ENCODE results near the gene RPL13. TPM values are rescaled to one million over a fixed set of nuclear protein-coding genes. Genes with fewer than 3 reads are reported as not detected.

RPL13 gene
- total RNA-seq, 1 experiment from 2014 or later: 2,846 TPM

DNA sequence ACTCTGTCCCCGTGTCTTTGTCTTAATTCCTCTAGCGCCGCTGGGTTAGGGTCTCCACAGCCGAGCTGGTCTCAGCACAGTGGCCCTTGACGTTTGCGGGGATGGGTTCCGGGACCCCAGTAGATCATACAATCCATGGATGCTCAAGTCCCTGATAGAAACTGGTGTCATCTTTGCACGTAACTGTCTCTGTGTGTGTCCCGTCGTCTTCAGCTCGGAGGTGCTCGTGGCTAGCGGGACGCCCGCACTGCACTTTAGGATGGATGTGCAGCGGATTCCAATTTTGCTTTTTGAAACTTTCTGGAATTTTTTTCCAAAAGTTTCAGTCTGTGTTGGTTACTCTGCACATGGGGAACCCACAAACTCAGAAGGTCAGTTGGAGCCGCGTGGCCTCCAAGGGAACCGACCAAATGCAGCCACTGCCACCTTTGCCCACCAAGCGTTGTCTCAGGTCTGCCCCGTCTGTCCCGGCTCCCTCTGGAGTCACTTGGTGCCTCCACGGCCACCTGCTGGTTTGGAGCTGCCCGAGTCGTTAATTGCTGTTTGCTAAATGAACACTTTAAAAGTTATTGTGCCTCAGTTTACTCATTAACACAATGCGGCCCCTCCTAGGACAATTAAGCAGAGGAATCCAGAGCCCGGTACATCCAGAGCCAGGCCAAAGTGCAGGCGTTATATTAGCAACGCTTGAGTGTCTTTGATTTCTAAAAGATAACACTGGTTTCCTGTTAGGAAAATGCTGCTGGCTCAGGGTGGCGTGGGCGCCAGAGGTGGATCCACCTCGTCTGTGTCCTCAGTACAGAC is 47.7 kb downstream of the RPL13 start:
- Mint-ChIP-seq H3K27ac (ENCODE audit: unreplicated experiment) (no peak overlapping the region), H3K36me3 (ENCODE audit: insufficient read depth, unreplicated experiment) (no peaks in the 10 kb centered on the region), H3K4me1 (ENCODE audit: low read depth, unreplicated experiment) (peaks cover 24% of the 10 kb centered on the region), H3K9me3 (ENCODE audit: unreplicated experiment) (no peaks in the 10 kb centered on the region), H3K4me3 (ENCODE audit: unreplicated experiment) (no peak overlapping the region), H3K27me3 (ENCODE audit: insufficient read depth, unreplicated experiment) (no peaks in the 10 kb centered on the region)
- DNase-seq: no peak
- Histone ChIP-seq H3K27me3 (replicated peaks; ENCODE audit: control insufficient read depth, insufficient read depth, low read length) (no peaks in the 10 kb centered on the region), H3K36me3 (ENCODE audit: control insufficient read depth, insufficient read depth, low read length) (no peaks in the 10 kb centered on the region), H3K9me3 (no peaks in the 10 kb centered on the region; the same call in 1 of the 2 replicates), H3K4me3 (ENCODE audit: low read depth, low read length) (no peak overlapping the region), H3K4me1 (peaks cover 35% of the 10 kb centered on the region)
- ChIA-PET CTCF (no interaction called here), POLR2A (no interaction called here)
- BruUV-seq (replicated peaks): no TSS peak
- intact Hi-C loops (cut with micrococcal nuclease; ENCODE audit: unreplicated experiment): no loop called here
- TF ChIP-seq, protein P1, sequence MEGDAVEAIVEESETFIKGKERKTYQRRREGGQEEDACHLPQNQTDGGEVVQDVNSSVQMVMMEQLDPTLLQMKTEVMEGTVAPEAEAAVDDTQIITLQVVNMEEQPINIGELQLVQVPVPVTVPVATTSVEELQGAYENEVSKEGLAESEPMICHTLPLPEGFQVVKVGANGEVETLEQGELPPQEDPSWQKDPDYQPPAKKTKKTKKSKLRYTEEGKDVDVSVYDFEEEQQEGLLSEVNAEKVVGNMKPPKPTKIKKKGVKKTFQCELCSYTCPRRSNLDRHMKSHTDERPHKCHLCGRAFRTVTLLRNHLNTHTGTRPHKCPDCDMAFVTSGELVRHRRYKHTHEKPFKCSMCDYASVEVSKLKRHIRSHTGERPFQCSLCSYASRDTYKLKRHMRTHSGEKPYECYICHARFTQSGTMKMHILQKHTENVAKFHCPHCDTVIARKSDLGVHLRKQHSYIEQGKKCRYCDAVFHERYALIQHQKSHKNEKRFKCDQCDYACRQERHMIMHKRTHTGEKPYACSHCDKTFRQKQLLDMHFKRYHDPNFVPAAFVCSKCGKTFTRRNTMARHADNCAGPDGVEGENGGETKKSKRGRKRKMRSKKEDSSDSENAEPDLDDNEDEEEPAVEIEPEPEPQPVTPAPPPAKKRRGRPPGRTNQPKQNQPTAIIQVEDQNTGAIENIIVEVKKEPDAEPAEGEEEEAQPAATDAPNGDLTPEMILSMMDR (IDR thresholded peaks at IDR 0.05; ENCODE audit: insufficient read depth in 1 of 2, low read depth in 1 of 2, low read length in 1 of 2, severe bottlenecking in 1 of 2, unreplicated experiment in 1 of 2): no peak

DNA sequence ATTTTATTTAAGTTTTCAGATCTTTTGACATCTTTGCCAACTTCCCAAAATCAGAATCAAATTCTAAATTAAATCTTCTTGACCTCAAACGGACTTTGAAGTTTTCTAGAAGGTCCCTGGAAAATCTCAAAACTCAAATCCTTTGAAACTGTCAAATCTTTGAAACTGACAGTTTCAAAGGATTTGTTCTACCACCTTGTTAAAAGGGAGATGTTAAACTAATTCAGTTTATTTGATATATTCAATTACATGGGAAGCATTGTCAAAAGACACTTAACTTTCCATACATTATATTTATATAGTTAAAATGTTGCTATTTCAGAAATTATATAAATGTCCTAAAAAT is 49.6 kb downstream of the RPL13 start:
- Histone ChIP-seq H3K4me1 (peaks cover 44% of the 10 kb centered on the region), H3K9me3 (no peaks in the 10 kb centered on the region; the same call in 1 of the 2 replicates), H3K27me3 (replicated peaks; ENCODE audit: control insufficient read depth, insufficient read depth, low read length) (no peaks in the 10 kb centered on the region), H3K36me3 (ENCODE audit: control insufficient read depth, insufficient read depth, low read length) (no peaks in the 10 kb centered on the region), H3K4me3 (ENCODE audit: low read depth, low read length) (no peak overlapping the region)
- no peaks in the 10 kb centered on the region for H3K27me3 Mint-ChIP-seq (ENCODE audit: insufficient read depth, unreplicated experiment)
- intact Hi-C loops (cut with micrococcal nuclease; ENCODE audit: unreplicated experiment): no loop called here
- no peaks in the 10 kb centered on the region for H3K36me3 Mint-ChIP-seq (ENCODE audit: insufficient read depth, unreplicated experiment)
- ChIA-PET CTCF (no interaction called here), POLR2A (no interaction called here)
- no peak overlapping the region for H3K4me3 Mint-ChIP-seq (ENCODE audit: unreplicated experiment)
- peaks cover 27% of the 10 kb centered on the region for H3K4me1 Mint-ChIP-seq (ENCODE audit: low read depth, unreplicated experiment)
- DNase-seq: no peak
- H3K27ac Mint-ChIP-seq (ENCODE audit: unreplicated experiment): no peak overlapping the region
- no peaks in the 10 kb centered on the region for H3K9me3 Mint-ChIP-seq (ENCODE audit: unreplicated experiment)
- TF ChIP-seq, protein P1 (IDR thresholded peaks at IDR 0.05; ENCODE audit: insufficient read depth in 1 of 2, low read depth in 1 of 2, low read length in 1 of 2, severe bottlenecking in 1 of 2, unreplicated experiment in 1 of 2): no peak
- no TSS peak for BruUV-seq (replicated peaks)

DNA sequence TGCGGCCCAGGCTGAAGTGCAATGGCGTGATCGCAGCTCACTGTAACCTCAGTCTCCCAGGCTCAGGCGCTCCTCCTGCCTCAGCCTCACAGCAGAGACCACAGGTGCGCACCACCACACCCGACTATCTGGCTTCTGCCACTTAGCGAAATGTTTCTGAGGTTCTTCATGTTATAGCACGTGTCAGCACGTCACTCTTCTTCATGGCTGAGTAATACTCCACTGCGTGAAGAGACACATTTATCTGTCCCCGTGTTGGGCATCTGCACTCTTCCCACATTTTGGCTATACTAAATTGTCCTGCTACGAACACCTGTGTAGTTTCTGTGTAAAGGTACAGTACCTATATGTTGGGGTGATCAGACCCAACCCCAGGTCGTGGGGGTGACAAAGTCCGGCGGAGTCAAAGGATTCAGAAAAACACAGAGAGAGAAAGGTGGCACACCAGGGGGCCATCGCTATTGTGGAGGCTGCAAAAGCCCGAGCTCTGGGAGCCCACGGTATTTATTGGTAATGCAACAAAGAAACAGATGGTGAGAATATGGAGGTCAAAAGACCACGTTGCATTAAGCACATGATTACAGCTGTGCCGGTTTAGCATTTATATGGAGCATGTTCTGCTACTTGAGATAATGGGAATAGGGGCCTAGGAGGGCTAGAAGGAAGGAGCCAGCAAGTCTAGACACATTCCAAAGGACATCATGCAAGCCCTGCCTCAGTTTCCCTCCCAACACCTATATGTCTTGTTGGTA is 52.1 kb downstream of the RPL13 start:
- Histone ChIP-seq H3K9me3 (no peaks in the 10 kb centered on the region; the same call in 1 of the 2 replicates), H3K4me3 (ENCODE audit: low read depth, low read length) (no peak overlapping the region), H3K4me1 (peaks cover 44% of the 10 kb centered on the region), H3K27me3 (replicated peaks; ENCODE audit: control insufficient read depth, insufficient read depth, low read length) (no peaks in the 10 kb centered on the region), H3K36me3 (ENCODE audit: control insufficient read depth, insufficient read depth, low read length) (no peaks in the 10 kb centered on the region)
- no peaks in the 10 kb centered on the region for H3K9me3 Mint-ChIP-seq (ENCODE audit: unreplicated experiment)
- H3K27ac Mint-ChIP-seq (ENCODE audit: unreplicated experiment): no peak overlapping the region
- H3K4me1 Mint-ChIP-seq (ENCODE audit: low read depth, unreplicated experiment): peaks cover 33% of the 10 kb centered on the region
- no peak overlapping the region for H3K4me3 Mint-ChIP-seq (ENCODE audit: unreplicated experiment)
- no peak for DNase-seq
- no peaks in the 10 kb centered on the region for H3K36me3 Mint-ChIP-seq (ENCODE audit: insufficient read depth, unreplicated experiment)
- ChIA-PET CTCF (interaction anchor here (0.7 kb wide), 1 partner anchor 20 kb away, joined by 4 read pairs; no protein-coding TSS in a partner anchor), POLR2A (no interaction called here)
- TF ChIP-seq, protein P1 (IDR thresholded peaks at IDR 0.05; ENCODE audit: insufficient read depth in 1 of 2, low read depth in 1 of 2, low read length in 1 of 2, severe bottlenecking in 1 of 2, unreplicated experiment in 1 of 2): no peak
- intact Hi-C loops (cut with micrococcal nuclease; ENCODE audit: unreplicated experiment): no loop called here
- no TSS peak for BruUV-seq (replicated peaks)
- no peaks in the 10 kb centered on the region for H3K27me3 Mint-ChIP-seq (ENCODE audit: insufficient read depth, unreplicated experiment)
